NT2/D1 (cell line): Measurements from ENCODE around the gene NEGR1.

Experiments
- SUZ12 ChIP-seq: IDR thresholded peaks from 2 replicates; pipeline ENCODE4 v1.6.1; 2011; ENCODE audit not compliant: insufficient read length, insufficient read depth; ENCODE audit errors: extremely low read depth
- YY1 ChIP-seq: IDR thresholded peaks from 2 replicates; pipeline ENCODE4 v1.6.1; 2011; ENCODE audit not compliant: insufficient read length, insufficient read depth
- ZNF274 ChIP-seq: IDR thresholded peaks from 2 replicates; pipeline ENCODE4 v1.6.1; 2011; ENCODE audit warnings: mild to moderate bottlenecking, low read depth, low read length

- no peak for TF ChIP-seq YY1
- TF ChIP-seq ZNF274: no peak
- TF ChIP-seq SUZ12: no peak
These were observed 3.9 kb downstream of the NEGR1 start for GRCh38 chr1:72278461-72278860.
